ENCODE results near the gene ADARB2. TPM values are rescaled to one million over a fixed set of nuclear protein-coding genes. Genes with fewer than 3 reads are reported as not detected.
"Not testable (repeated sequence)": the region's sequence is repeated elsewhere in the genome, so short reads cannot be mapped to it uniquely, and the experiment has no call there.

Gene ADARB2
- polyA plus RNA-seq, 3 donors, result not detected

GRCh38 chr10:1616701-1617100, 120.6 kb downstream of the ADARB2 start:
- DNase-seq; H3K4me3 Mint-ChIP-seq; H3K9ac ChIP-seq (ENCODE audit: insufficient read depth, low read length, poor library complexity, severe bottlenecking); H3K9me3 Mint-ChIP-seq; H3K4me1 ChIP-seq (ENCODE audit: control insufficient read depth in 1 of 2, insufficient read depth in 2 of 2, low read length in 2 of 2); H4K20me1 ChIP-seq (ENCODE audit: insufficient read depth, low read length); H2AFZ ChIP-seq (ENCODE audit: insufficient read depth, low read depth, low read length, poor library complexity, severe bottlenecking); H3K36me3 Mint-ChIP-seq; H3K27ac ChIP-seq (ENCODE audit: low read depth in 1 of 2, low read length in 2 of 2); H3K27me3 Mint-ChIP-seq (ENCODE audit: low read depth in 3 of 3); intact Hi-C loops (cut with micrococcal nuclease); H3K79me2 ChIP-seq (ENCODE audit: insufficient read depth, low read length); H3K36me3 ChIP-seq (replicated peaks in 1 of 2; ENCODE audit: control insufficient read depth in 1 of 2, insufficient read depth in 2 of 2, low read length in 2 of 2); H3K9me3 ChIP-seq (replicated peaks in 1 of 2; ENCODE audit: control insufficient read depth in 1 of 2, insufficient read depth in 1 of 2, low read length in 2 of 2); H3K27me3 ChIP-seq (ENCODE audit: control insufficient read depth in 2 of 2, insufficient read depth in 2 of 2, low read length in 2 of 2); H3K4me2 ChIP-seq (replicated peaks; ENCODE audit: extremely low read depth, low read length, poor library complexity, severe bottlenecking); H3K4me3 ChIP-seq (replicated peaks in 1 of 3; ENCODE audit: low read depth in 2 of 3, low read length in 3 of 3); H3K4me1 Mint-ChIP-seq; H3K27ac Mint-ChIP-seq: not testable (repeated sequence)
- 38% methylated on average over 5 of the region's 9 CpGs for WGBS (ENCODE audit: insufficient coverage)

- no peak for DNase-seq
- Histone ChIP-seq H3K9ac (ENCODE audit: insufficient read depth, low read length, poor library complexity, severe bottlenecking) (no peak overlapping the region), H3K27ac (ENCODE audit: low read depth in 1 of 2, low read length in 2 of 2) (no peak overlapping the region), H2AFZ (ENCODE audit: insufficient read depth, low read depth, low read length, poor library complexity, severe bottlenecking) (no peak overlapping the region), H3K27me3 (ENCODE audit: control insufficient read depth in 2 of 2, insufficient read depth in 2 of 2, low read length in 2 of 2) (no peaks in the 10 kb centered on the region), H3K4me2 (replicated peaks; ENCODE audit: extremely low read depth, low read length, poor library complexity, severe bottlenecking) (no peak overlapping the region), H3K4me3 (replicated peaks in 1 of 3; ENCODE audit: low read depth in 2 of 3, low read length in 3 of 3) (no peak overlapping the region), H4K20me1 (ENCODE audit: insufficient read depth, low read length) (no peaks in the 10 kb centered on the region), H3K9me3 (replicated peaks in 1 of 2; ENCODE audit: control insufficient read depth in 1 of 2, insufficient read depth in 1 of 2, low read length in 2 of 2) (peaks cover 0 to 6% of the 10 kb centered on the region in 2 donors), H3K79me2 (ENCODE audit: insufficient read depth, low read length) (no peaks in the 10 kb centered on the region), H3K36me3 (replicated peaks in 1 of 2; ENCODE audit: control insufficient read depth in 1 of 2, insufficient read depth in 2 of 2, low read length in 2 of 2) (no peaks in the 10 kb centered on the region), H3K4me1 (ENCODE audit: control insufficient read depth in 1 of 2, insufficient read depth in 2 of 2, low read length in 2 of 2) (no peaks in the 10 kb centered on the region)
- H3K27ac Mint-ChIP-seq, result no peak overlapping the region
- no peak for TF ChIP-seq CTCF (IDR thresholded peaks at IDR 0.05)
- H3K36me3 Mint-ChIP-seq, result no peaks in the 10 kb centered on the region
- peaks cover 4 to 6% (median 5%) of the 10 kb centered on the region in 3 donors for H3K27me3 Mint-ChIP-seq (ENCODE audit: low read depth in 3 of 3)
- peaks cover 2 to 8% (median 4%) of the 10 kb centered on the region in 7 donors for H3K9me3 Mint-ChIP-seq
- no peak overlapping the region for H3K4me3 Mint-ChIP-seq
- no peaks in the 10 kb centered on the region for H3K4me1 Mint-ChIP-seq
- intact Hi-C loops (cut with micrococcal nuclease), result no loop called here
- 67% methylated on average over 3 of the region's 12 CpGs for WGBS (ENCODE audit: insufficient coverage)
These were observed 122.0 kb downstream of the ADARB2 start for GRCh38 chr10:1615186-1615954.
